ENCODE data around the gene LASP1.
"Not testable (repeated sequence)": the region's sequence is repeated elsewhere in the genome, so short reads cannot be mapped to it uniquely, and the experiment has no call there.

Gene LASP1

GRCh38 chr17:38911081-38911730 is 41.3 kb downstream of the LASP1 start:
- Histone ChIP-seq H3K36me3 (ENCODE audit: control insufficient read depth, insufficient read depth, low read length) (peaks cover 38% of the 10 kb centered on the region), H3K27ac (ENCODE audit: low read depth, low read length) (no peak overlapping the region), H3K9me3 (ENCODE audit: control insufficient read depth, insufficient read depth, low read length) (no peaks in the 10 kb centered on the region), H3K27me3 (ENCODE audit: control insufficient read depth, insufficient read depth, low read length) (no peaks in the 10 kb centered on the region), H3K4me1 (ENCODE audit: control insufficient read depth, insufficient read depth, low read length) (0 out of 2 replicates have a peak, but pooled peaks cover 4% of the 10 kb centered on the region), H3K4me3 (ENCODE audit: low read depth, low read length) (no peak overlapping the region), H3K9ac (ENCODE audit: low read depth, low read length) (no peak overlapping the region)

GRCh38 chr17:38911731-38912081 is 41.8 kb downstream of the LASP1 start:
- H3K36me3 ChIP-seq (ENCODE audit: control insufficient read depth, insufficient read depth, low read length), result peaks cover 38% of the 10 kb centered on the region
- not testable (repeated sequence) for H3K4me3 ChIP-seq (ENCODE audit: low read depth, low read length); H3K27me3 ChIP-seq (ENCODE audit: control insufficient read depth, insufficient read depth, low read length); H3K27ac ChIP-seq (ENCODE audit: low read depth, low read length); H3K9me3 ChIP-seq (ENCODE audit: control insufficient read depth, insufficient read depth, low read length); H3K9ac ChIP-seq (ENCODE audit: low read depth, low read length); H3K4me1 ChIP-seq (ENCODE audit: control insufficient read depth, insufficient read depth, low read length)

- no peaks in the 10 kb centered on the region for H3K27me3 ChIP-seq (ENCODE audit: control insufficient read depth, insufficient read depth, low read length)
- H3K4me1 ChIP-seq (ENCODE audit: control insufficient read depth, insufficient read depth, low read length), result no peaks in the 10 kb centered on the region
- peaks cover 43% of the 10 kb centered on the region for H3K36me3 ChIP-seq (ENCODE audit: control insufficient read depth, insufficient read depth, low read length)
- no peak overlapping the region for H3K4me3 ChIP-seq (ENCODE audit: low read depth, low read length)
- no peak overlapping the region for H3K9ac ChIP-seq (ENCODE audit: low read depth, low read length)
- no peaks in the 10 kb centered on the region for H3K9me3 ChIP-seq (ENCODE audit: control insufficient read depth, insufficient read depth, low read length)
- no peak overlapping the region for H3K27ac ChIP-seq (ENCODE audit: low read depth, low read length)
These were observed 42.5 kb downstream of the LASP1 start for GRCh38 chr17:38912221-38912813.

- Histone ChIP-seq H3K4me3 (ENCODE audit: low read depth, low read length) (no peak overlapping the region), H3K4me1 (ENCODE audit: control insufficient read depth, insufficient read depth, low read length) (no peaks in the 10 kb centered on the region), H3K36me3 (ENCODE audit: control insufficient read depth, insufficient read depth, low read length) (peaks cover 64% of the 10 kb centered on the region), H3K9ac (ENCODE audit: low read depth, low read length) (no peak overlapping the region), H3K9me3 (ENCODE audit: control insufficient read depth, insufficient read depth, low read length) (no peaks in the 10 kb centered on the region), H3K27ac (ENCODE audit: low read depth, low read length) (no peak overlapping the region), H3K27me3 (ENCODE audit: control insufficient read depth, insufficient read depth, low read length) (no peaks in the 10 kb centered on the region)
These were observed 45.1 kb downstream of the LASP1 start for GRCh38 chr17:38914741-38915638.

GRCh38 chr17:38915639-38915995 is 45.8 kb downstream of the LASP1 start:
- H3K9ac ChIP-seq (ENCODE audit: low read depth, low read length), result no peak overlapping the region
- H3K4me1 ChIP-seq (ENCODE audit: control insufficient read depth, insufficient read depth, low read length), result no peaks in the 10 kb centered on the region
- peaks cover 64% of the 10 kb centered on the region for H3K36me3 ChIP-seq (ENCODE audit: control insufficient read depth, insufficient read depth, low read length)
- H3K27me3 ChIP-seq (ENCODE audit: control insufficient read depth, insufficient read depth, low read length), result no peaks in the 10 kb centered on the region
- H3K4me3 ChIP-seq (ENCODE audit: low read depth, low read length), result no peak overlapping the region
- no peak overlapping the region for H3K27ac ChIP-seq (ENCODE audit: low read depth, low read length)
- H3K9me3 ChIP-seq (ENCODE audit: control insufficient read depth, insufficient read depth, low read length), result no peaks in the 10 kb centered on the region

DNA sequence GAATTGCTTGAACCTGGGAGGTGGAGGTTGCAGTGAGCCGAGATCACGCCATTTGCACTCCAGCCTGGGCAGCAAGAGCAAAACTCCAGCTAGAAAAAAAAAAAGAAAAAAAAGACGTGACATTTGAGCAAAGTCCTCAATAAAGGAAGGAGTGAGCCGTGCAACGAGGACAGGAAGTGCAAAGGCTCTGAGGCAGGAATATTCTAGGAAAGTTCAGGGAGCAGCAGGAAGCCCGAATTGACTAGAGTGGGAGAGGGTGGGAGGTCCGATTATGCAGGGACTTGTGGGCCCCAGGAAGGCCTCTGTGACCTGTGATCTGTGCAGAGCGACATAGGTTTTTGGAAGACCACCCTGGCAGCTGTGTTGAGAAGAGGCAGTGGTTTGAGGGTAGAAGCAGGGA is 46.9 kb downstream of the LASP1 start:
- Histone ChIP-seq H3K27me3 (ENCODE audit: control insufficient read depth, insufficient read depth, low read length) (no peaks in the 10 kb centered on the region), H3K9me3 (ENCODE audit: control insufficient read depth, insufficient read depth, low read length) (no peaks in the 10 kb centered on the region), H3K36me3 (ENCODE audit: control insufficient read depth, insufficient read depth, low read length) (peaks cover 54% of the 10 kb centered on the region), H3K4me1 (ENCODE audit: control insufficient read depth, insufficient read depth, low read length) (no peaks in the 10 kb centered on the region), H3K9ac (ENCODE audit: low read depth, low read length) (no peak overlapping the region), H3K27ac (ENCODE audit: low read depth, low read length) (no peak overlapping the region), H3K4me3 (ENCODE audit: low read depth, low read length) (no peak overlapping the region)

- Histone ChIP-seq H3K9me3 (ENCODE audit: control insufficient read depth, insufficient read depth, low read length) (no peaks in the 10 kb centered on the region), H3K9ac (ENCODE audit: low read depth, low read length) (no peak overlapping the region), H3K4me1 (ENCODE audit: control insufficient read depth, insufficient read depth, low read length) (peaks cover 2% of the 10 kb centered on the region; the same call in 1 of the 2 replicates), H3K4me3 (ENCODE audit: low read depth, low read length) (no peak overlapping the region), H3K36me3 (ENCODE audit: control insufficient read depth, insufficient read depth, low read length) (peaks cover 54% of the 10 kb centered on the region), H3K27ac (ENCODE audit: low read depth, low read length) (no peak overlapping the region), H3K27me3 (ENCODE audit: control insufficient read depth, insufficient read depth, low read length) (no peaks in the 10 kb centered on the region)
These were observed 47.4 kb downstream of the LASP1 start for GRCh38 chr17:38917259-38917658.

- H3K4me1 ChIP-seq (ENCODE audit: control insufficient read depth, insufficient read depth, low read length), result peaks cover 11% of the 10 kb centered on the region
- H3K4me3 ChIP-seq (ENCODE audit: low read depth, low read length), result no peak overlapping the region
- H3K36me3 ChIP-seq (ENCODE audit: control insufficient read depth, insufficient read depth, low read length), result peaks cover 47% of the 10 kb centered on the region
- no peaks in the 10 kb centered on the region for H3K27me3 ChIP-seq (ENCODE audit: control insufficient read depth, insufficient read depth, low read length)
- no peak overlapping the region for H3K27ac ChIP-seq (ENCODE audit: low read depth, low read length)
- H3K9me3 ChIP-seq (ENCODE audit: control insufficient read depth, insufficient read depth, low read length), result no peaks in the 10 kb centered on the region
- no peak overlapping the region for H3K9ac ChIP-seq (ENCODE audit: low read depth, low read length)
These were observed 48.5 kb downstream of the LASP1 start for GRCh38 chr17:38918129-38918913.

- Histone ChIP-seq H3K9ac (ENCODE audit: low read depth, low read length) (no peak overlapping the region), H3K36me3 (ENCODE audit: control insufficient read depth, insufficient read depth, low read length) (peaks cover 45% of the 10 kb centered on the region), H3K4me1 (ENCODE audit: control insufficient read depth, insufficient read depth, low read length) (peaks cover 11% of the 10 kb centered on the region), H3K27me3 (ENCODE audit: control insufficient read depth, insufficient read depth, low read length) (no peaks in the 10 kb centered on the region), H3K27ac (ENCODE audit: low read depth, low read length) (no peak overlapping the region), H3K9me3 (ENCODE audit: control insufficient read depth, insufficient read depth, low read length) (no peaks in the 10 kb centered on the region), H3K4me3 (ENCODE audit: low read depth, low read length) (no peak overlapping the region)
These were observed 49.1 kb downstream of the LASP1 start for GRCh38 chr17:38918916-38919315.

DNA sequence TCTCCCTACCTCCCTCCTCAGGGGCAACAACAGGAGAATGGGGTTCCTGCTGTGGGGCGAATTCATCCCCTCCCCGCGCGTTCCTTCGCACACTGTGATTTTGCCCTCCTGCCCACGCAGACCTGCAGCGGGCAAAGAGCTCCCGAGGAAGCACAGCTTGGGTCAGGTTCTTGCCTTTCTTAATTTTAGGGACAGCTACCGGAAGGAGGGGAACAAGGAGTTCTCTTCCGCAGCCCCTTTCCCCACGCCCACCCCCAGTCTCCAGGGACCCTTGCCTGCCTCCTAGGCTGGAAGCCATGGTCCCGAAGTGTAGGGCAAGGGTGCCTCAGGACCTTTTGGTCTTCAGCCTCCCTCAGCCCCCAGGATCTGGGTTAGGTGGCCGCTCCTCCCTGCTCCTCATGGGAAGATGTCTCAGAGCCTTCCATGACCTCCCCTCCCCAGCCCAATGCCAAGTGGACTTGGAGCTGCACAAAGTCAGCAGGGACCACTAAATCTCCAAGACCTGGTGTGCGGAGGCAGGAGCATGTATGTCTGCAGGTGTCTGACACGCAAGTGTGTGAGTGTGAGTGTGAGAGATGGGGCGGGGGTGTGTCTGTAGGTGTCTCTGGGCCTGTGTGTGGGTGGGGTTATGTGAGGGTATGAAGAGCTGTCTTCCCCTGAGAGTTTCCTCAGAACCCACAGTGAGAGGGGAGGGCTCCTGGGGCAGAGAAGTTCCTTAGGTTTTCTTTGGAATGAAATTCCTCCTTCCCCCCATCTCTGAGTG is 49.6 kb downstream of the LASP1 start:
- Histone ChIP-seq H3K36me3 (ENCODE audit: control insufficient read depth, insufficient read depth, low read length) (peaks cover 40% of the 10 kb centered on the region), H3K27me3 (ENCODE audit: control insufficient read depth, insufficient read depth, low read length) (no peaks in the 10 kb centered on the region), H3K27ac (ENCODE audit: low read depth, low read length) (no peak overlapping the region), H3K4me3 (ENCODE audit: low read depth, low read length) (no peak overlapping the region), H3K4me1 (ENCODE audit: control insufficient read depth, insufficient read depth, low read length) (peaks cover 11% of the 10 kb centered on the region), H3K9me3 (ENCODE audit: control insufficient read depth, insufficient read depth, low read length) (no peaks in the 10 kb centered on the region), H3K9ac (ENCODE audit: low read depth, low read length) (no peak overlapping the region)
